ENCODE measurements around the gene DNAJC5G. TPM values are rescaled to one million over a fixed set of nuclear protein-coding genes. Genes with fewer than 3 reads are reported as not detected.

Gene DNAJC5G
- total and polyA plus RNA-seq, 2 donors (not counting 3 experiments of a cell fraction or from before 2014, with no cell fraction given) = 0.77 to 1.4 TPM

- TF ChIP-seq POLR2A (IDR thresholded peaks at IDR 0.05; ENCODE audit: low read depth, low read length) (no peak), CTCF (IDR thresholded peaks at IDR 0.05; ENCODE audit: extremely low read depth in 1 of 2, insufficient read depth in 1 of 2, low read depth in 1 of 2, low read length in 2 of 2) (no peak), GATA2 (IDR thresholded peaks at IDR 0.05; ENCODE audit: insufficient read depth, insufficient read length, low read depth, low read length) (no peak), JUN (IDR thresholded peaks at IDR 0.05; ENCODE audit: borderline replicate concordance, insufficient read depth, insufficient read length, low read depth) (no peak), MYC (IDR thresholded peaks at IDR 0.05; ENCODE audit: low read depth, low read length) (no peak), EZH2 (IDR thresholded peaks at IDR 0.05; ENCODE audit: borderline replicate concordance, low read depth, low read length, severe bottlenecking) (no peak), POLR2AphosphoS5 (IDR thresholded peaks at IDR 0.05; ENCODE audit: insufficient read depth, low read depth, low read length) (no peak), MAX (IDR thresholded peaks at IDR 0.05; ENCODE audit: insufficient read depth, insufficient read length) (no peak), FOS (IDR thresholded peaks at IDR 0.05; ENCODE audit: borderline replicate concordance, insufficient read depth, low read length) (no peak)
- FAIRE-seq (no peak), DNase-seq (ENCODE audit: low read depth, low spot score) (no peak)
- POLR2A ChIA-PET = interaction anchor here (0.7 kb wide), 1 partner anchor 11 kb away, joined by 8 read pairs; no protein-coding TSS in a partner anchor
- Histone ChIP-seq H3K4me2 (ENCODE audit: insufficient read depth, low read length) (no peak overlapping the region), H3K9ac (replicated peaks; ENCODE audit: extremely low read depth, insufficient read depth, low read length) (no peak overlapping the region), H3K36me3 (ENCODE audit: control insufficient read depth in 2 of 2, extremely low read depth in 1 of 2, insufficient read depth in 2 of 2, low read length in 2 of 2) (no peaks in the 10 kb centered on the region), H3K9me1 (replicated peaks; ENCODE audit: control insufficient read depth, extremely low read depth, insufficient read depth, low read length) (no peaks in the 10 kb centered on the region), H3K27ac (ENCODE audit: insufficient read depth, low read depth, low read length) (no peak overlapping the region), H3K9me3 (replicated peaks; ENCODE audit: control insufficient read depth, insufficient read depth, low read length) (no peaks in the 10 kb centered on the region), H2AFZ (ENCODE audit: low read depth, low read length) (no peak overlapping the region), H3K4me3 (replicated peaks in 1 of 3; ENCODE audit: insufficient read depth in 1 of 3, low read depth in 1 of 3, low read length in 3 of 3) (no peak overlapping the region), H4K20me1 (replicated peaks; ENCODE audit: control insufficient read depth, extremely low read depth, insufficient read depth, low read length) (no peaks in the 10 kb centered on the region), H3K79me2 (ENCODE audit: control insufficient read depth, insufficient read depth, low read length) (no peaks in the 10 kb centered on the region), H3K4me1 (ENCODE audit: control insufficient read depth, extremely low read depth, insufficient read depth, low read length) (peaks cover 6% of the 10 kb centered on the region), H3K27me3 (ENCODE audit: control insufficient read depth in 2 of 2, insufficient read depth in 2 of 2, low read length in 2 of 2) (peaks cover 0 to 2% of the 10 kb centered on the region in 2 experiments)
- no TSS peak for BruUV-seq (replicated peaks)
- dilution Hi-C loops (cut with MboI; ENCODE audit: extremely low pct_ligation_motif_present, low sequenced_read_pairs) = no loop called here
- CTCF ChIA-PET = interaction anchor here (2.7 to 9.1 kb wide), 7 partner anchors 13 to 179 kb away, joined by 7 to 143 read pairs (median 81); partner anchors contain the start of gene SLC30A3
- intact Hi-C loops (cut with micrococcal nuclease) = no loop called here
These were observed 2.8 kb downstream of the DNAJC5G start for GRCh38 chr2:27278010-27278409.

Data from endothelial cell of umbilical vein (primary cell).